Caco-2 (cell line): ENCODE data around the gene ERC1. TPM values are rescaled to one million over a fixed set of nuclear protein-coding genes. Genes with fewer than 3 reads are reported as not detected.

Experiments
- BruUV-seq: library from RNA; stranded (reverse); fragments of 400-500 nt; replicated peaks from 2 replicates; lab custom pipeline; 2021; lab: Mats Ljungman, UMichigan
- CTCF ChIA-PET: fragments of 300-600 bp; sonication (Branson Sonifier 250); formaldehyde crosslinking; loops from one replicate; lab custom pipeline; 2022; ENCODE audit warnings: antibody characterized with exemption; lab: Charles Lee
- POLR2A ChIA-PET: fragments of 300-600 bp; sonication (Branson Sonifier 250); formaldehyde crosslinking; loops from one replicate; lab custom pipeline; 2022; ENCODE audit warnings: antibody characterized with exemption; lab: Charles Lee
- DNase-seq, 2 experiments: peaks; one replicate each; pipeline versions ENCODE4 v3.0.0 to v3.0.0-alpha.2; 2020 to 2022
- H3K27me3 ChIP-seq: replicated peaks from 2 replicates; pipeline ENCODE4 v1.6.0; 2011; ENCODE audit warnings: low read length; ENCODE audit not compliant: control insufficient read depth, insufficient read depth
- H3K36me3 ChIP-seq: 2 replicates; pipeline ENCODE4 v1.5.1; 2011; ENCODE audit warnings: low read length; ENCODE audit not compliant: control insufficient read depth, insufficient read depth
- H3K4me1 ChIP-seq: fragments of 250-450 bp; sonication (Bioruptor Pico); 2 replicates; pipeline ENCODE4 v1.5.1; 2020; ENCODE audit warnings: mild to moderate bottlenecking
- H3K4me3 ChIP-seq: 2 replicates; pipeline ENCODE4 v1.5.1; 2011; ENCODE audit warnings: low read depth, mild to moderate bottlenecking, control low read depth, low read length
- H3K9me3 ChIP-seq: fragments of 250-450 bp; sonication (Bioruptor Pico); 2 replicates; pipeline ENCODE4 v1.5.1; 2020; ENCODE audit warnings: mild to moderate bottlenecking, moderate library complexity
- H3K27ac Mint-ChIP-seq: one replicate; pipeline ENCODE4 v1.8.0; 2022; ENCODE audit warnings: mixed read lengths; ENCODE audit not compliant: unreplicated experiment
- H3K27me3 Mint-ChIP-seq: one replicate; pipeline ENCODE4 v1.8.0; 2022; ENCODE audit warnings: mixed read lengths; ENCODE audit not compliant: insufficient read depth, unreplicated experiment
- H3K36me3 Mint-ChIP-seq: one replicate; pipeline ENCODE4 v1.8.0; 2022; ENCODE audit warnings: mild to moderate bottlenecking, mixed read lengths; ENCODE audit not compliant: insufficient read depth, unreplicated experiment
- H3K4me1 Mint-ChIP-seq: one replicate; pipeline ENCODE4 v1.8.0; 2022; ENCODE audit warnings: low read depth, mixed read lengths; ENCODE audit not compliant: unreplicated experiment
- H3K4me3 Mint-ChIP-seq: one replicate; pipeline ENCODE4 v1.8.0; 2022; ENCODE audit warnings: mild to moderate bottlenecking, moderate library complexity, mixed read lengths; ENCODE audit not compliant: unreplicated experiment
- H3K9me3 Mint-ChIP-seq: one replicate; pipeline ENCODE4 v1.8.0; 2022; ENCODE audit warnings: mixed read lengths; ENCODE audit not compliant: unreplicated experiment
- CTCF ChIP-seq, 2 experiments: fragments of 200-600 bp in 1 of 2; IDR thresholded peaks; 1 replicate in 1 of 2; 2 replicates in 1 of 2; pipeline versions ENCODE4 v1.5.1 to v1.8.0; 2011 to 2022; ENCODE audit warnings: antibody characterized with exemption in 1 of 2, control low read depth in 1 of 2, inconsistent platforms in 1 of 2, low read depth in 1 of 2, low read length in 1 of 2, mild to moderate bottlenecking in 1 of 2, moderate library complexity in 1 of 2; ENCODE audit not compliant: insufficient read depth in 1 of 2, severe bottlenecking in 1 of 2, unreplicated experiment in 1 of 2
- intact Hi-C: fragments of 100-400 bp; cut with micrococcal nuclease; formaldehyde crosslinking; loops from one replicate; pipeline ENCODE4 v1.10.0; 2022; ENCODE audit not compliant: unreplicated experiment
- total RNA-seq: library from RNA; stranded (reverse); gene quantifications from 2 replicates; pipeline ENCODE4 v1.2.3, GENCODE V29; 2022

ERC1 gene
- total RNA-seq, 1 experiment from 2014 or later = 88.4 TPM

GRCh38 chr12:1310653-1311052 is 319.6 kb downstream of the ERC1 start:
- H3K27ac Mint-ChIP-seq = peak overlapping the region; percentile 6
- POLR2A ChIA-PET = no interaction called here
- no peak for DNase-seq
- no peaks in the 10 kb centered on the region for H3K27me3 ChIP-seq
- H3K4me3 Mint-ChIP-seq = no peak overlapping the region
- H3K4me1 Mint-ChIP-seq = peaks cover 25% of the 10 kb centered on the region
- H3K9me3 Mint-ChIP-seq = no peaks in the 10 kb centered on the region
- H3K27me3 Mint-ChIP-seq = no peaks in the 10 kb centered on the region
- no peak overlapping the region for H3K4me3 ChIP-seq
- BruUV-seq = no TSS peak
- 0 out of 2 replicates have a peak, but pooled peaks cover 5% of the 10 kb centered on the region for H3K9me3 ChIP-seq
- H3K36me3 ChIP-seq = no peaks in the 10 kb centered on the region; the same call in 1 of the 2 replicates
- H3K36me3 Mint-ChIP-seq = peaks cover 17% of the 10 kb centered on the region
- no peak for TF ChIP-seq CTCF (IDR thresholded peaks at IDR 0.05; ENCODE audit: insufficient read depth in 1 of 2, low read depth in 1 of 2, low read length in 1 of 2, severe bottlenecking in 1 of 2, unreplicated experiment in 1 of 2)
- CTCF ChIA-PET = no interaction called here
- intact Hi-C loops = no loop called here
- H3K4me1 ChIP-seq = peaks cover 9% of the 10 kb centered on the region; the same call in 1 of the 2 replicates

GRCh38 chr12:1311145-1311544 is 320.1 kb downstream of the ERC1 start:
- Histone ChIP-seq H3K4me3 (no peak overlapping the region), H3K4me1 (peaks cover 9% of the 10 kb centered on the region; the same call in 1 of the 2 replicates), H3K36me3 (no peaks in the 10 kb centered on the region; the same call in 1 of the 2 replicates), H3K9me3 (0 out of 2 replicates have a peak, but pooled peaks cover 5% of the 10 kb centered on the region), H3K27me3 (no peaks in the 10 kb centered on the region)
- ChIA-PET CTCF (no interaction called here), POLR2A (no interaction called here)
- Mint-ChIP-seq H3K27me3 (no peaks in the 10 kb centered on the region), H3K36me3 (peaks cover 21% of the 10 kb centered on the region), H3K27ac (peak overlapping the region; percentile 6), H3K4me1 (peaks cover 25% of the 10 kb centered on the region), H3K4me3 (no peak overlapping the region), H3K9me3 (no peaks in the 10 kb centered on the region)
- no peak for DNase-seq
- no peak for TF ChIP-seq CTCF (IDR thresholded peaks at IDR 0.05; ENCODE audit: insufficient read depth in 1 of 2, low read depth in 1 of 2, low read length in 1 of 2, severe bottlenecking in 1 of 2, unreplicated experiment in 1 of 2)
- intact Hi-C loops = no loop called here
- BruUV-seq = no TSS peak

GRCh38 chr12:1313906-1314305 is 322.9 kb downstream of the ERC1 start:
- peaks cover 32% of the 10 kb centered on the region for H3K36me3 Mint-ChIP-seq
- intact Hi-C loops = no loop called here
- no peaks in the 10 kb centered on the region for H3K27me3 ChIP-seq

More at GRCh38 chr12:1313906-1314305, 322.9 kb downstream of the ERC1 start:
- Mint-ChIP-seq H3K27me3 (no peaks in the 10 kb centered on the region), H3K4me1 (peaks cover 33% of the 10 kb centered on the region), H3K4me3 (no peak overlapping the region), H3K9me3 (no peaks in the 10 kb centered on the region), H3K27ac (no peak overlapping the region)
- no TSS peak for BruUV-seq
- POLR2A ChIA-PET = no interaction called here
- DNase-seq = no peak
- CTCF ChIA-PET = no interaction called here
- Histone ChIP-seq H3K9me3 (0 out of 2 replicates have a peak, but pooled peaks cover 5% of the 10 kb centered on the region), H3K4me1 (peaks cover 9% of the 10 kb centered on the region; the same call in 1 of the 2 replicates), H3K4me3 (no peak overlapping the region), H3K36me3 (no peaks in the 10 kb centered on the region; the same call in 1 of the 2 replicates)
- no peak for TF ChIP-seq CTCF (IDR thresholded peaks at IDR 0.05; ENCODE audit: insufficient read depth in 1 of 2, low read depth in 1 of 2, low read length in 1 of 2, severe bottlenecking in 1 of 2, unreplicated experiment in 1 of 2)
